Neutrophil (primary cell): ENCODE measurements around the gene SIGLEC14.

Experiments
- H3K27ac ChIP-seq: fragments of 200-600 bp; sonication (generic); 2 replicates; pipeline ENCODE4 v1.5.1; 2016; ENCODE audit warnings: mild to moderate bottlenecking, moderate library complexity
- H3K27me3 ChIP-seq: fragments of 200-600 bp; sonication (generic); 2 replicates; pipeline ENCODE4 v1.6.0; 2016; ENCODE audit warnings: mild to moderate bottlenecking
- H3K36me3 ChIP-seq: fragments of 200-600 bp; sonication (generic); 2 replicates; pipeline ENCODE4 v1.5.1; 2017
- H3K4me1 ChIP-seq, 2 experiments: fragments of 200-600 bp in 1 of 2; sonication (generic) in 1 of 2; 1 replicate in 1 of 2; 2 replicates in 1 of 2; pipeline versions ENCODE4 v1.5.1 to v1.6.1; 2013 to 2016; ENCODE audit warnings: low read depth in 1 of 2, low read length in 1 of 2, mild to moderate bottlenecking in 1 of 2, moderate library complexity in 1 of 2; ENCODE audit not compliant: control insufficient read depth in 1 of 2, insufficient read depth in 1 of 2
- H3K4me3 ChIP-seq, 2 experiments: fragments of 200-600 bp in 1 of 2; sonication (generic) in 1 of 2; 1 replicate in 1 of 2; 2 replicates in 1 of 2; pipeline ENCODE4 v1.5.1; 2013 to 2016; ENCODE audit warnings: low read depth in 1 of 2, low read length in 1 of 2, mild to moderate bottlenecking in 1 of 2, moderate library complexity in 1 of 2
- H3K9me3 ChIP-seq: fragments of 200-600 bp; sonication (generic); 2 replicates; pipeline ENCODE4 v1.5.1; 2016
- CTCF ChIP-seq: fragments of 200-600 bp; sonication (generic); IDR thresholded peaks from 2 replicates; pipeline ENCODE4 v1.5.1; 2016; ENCODE audit warnings: antibody characterized with exemption

The SIGLEC14 gene

GRCh38 chr19:51692468-51692867 is 45.8 kb upstream of the SIGLEC14 start:
- H3K4me3 ChIP-seq = no peak overlapping the region
- H3K9me3 ChIP-seq = no peaks in the 10 kb centered on the region
- no peaks in the 10 kb centered on the region for H3K36me3 ChIP-seq
- no peak overlapping the region for H3K27ac ChIP-seq
- TF ChIP-seq CTCF = no peak
- H3K27me3 ChIP-seq = peaks cover 86% of the 10 kb centered on the region
- H3K4me1 ChIP-seq = peaks cover 15 to 32% of the 10 kb centered on the region in 2 experiments

- peak overlapping the region in 1 of 2 experiments; percentile 74 for H3K4me3 ChIP-seq
Measured at GRCh38 chr19:51691584-51692428, 45.2 kb upstream of the SIGLEC14 start.

GRCh38 chr19:51691074-51691583 is 44.5 kb upstream of the SIGLEC14 start:
- peak overlapping the region; percentile 70 for H3K27ac ChIP-seq
- H3K9me3 ChIP-seq = no peaks in the 10 kb centered on the region
- H3K36me3 ChIP-seq = no peaks in the 10 kb centered on the region
- H3K4me1 ChIP-seq = peaks cover 15 to 32% of the 10 kb centered on the region in 2 experiments
- peak overlapping the region; percentile 12 to 74 for H3K4me3 ChIP-seq
- no peak for TF ChIP-seq CTCF
- H3K27me3 ChIP-seq = peaks cover 99% of the 10 kb centered on the region

More at GRCh38 chr19:51691584-51692428, 45.2 kb upstream of the SIGLEC14 start:
- peaks cover 15 to 32% of the 10 kb centered on the region in 2 experiments for H3K4me1 ChIP-seq
- no peaks in the 10 kb centered on the region for H3K36me3 ChIP-seq
- peak overlapping the region; percentile 70 for H3K27ac ChIP-seq
- H3K27me3 ChIP-seq = peaks cover 93% of the 10 kb centered on the region
- H3K9me3 ChIP-seq = no peaks in the 10 kb centered on the region
- no peak for TF ChIP-seq CTCF

- no peak for TF ChIP-seq CTCF
- Histone ChIP-seq H3K4me3 (peak overlapping the region; percentile 55 to 74), H3K36me3 (no peaks in the 10 kb centered on the region), H3K9me3 (no peaks in the 10 kb centered on the region), H3K27ac (peak overlapping the region; percentile 70), H3K4me1 (peaks cover 15 to 32% of the 10 kb centered on the region in 2 experiments), H3K27me3 (peaks cover 99% of the 10 kb centered on the region)
Measured at GRCh38 chr19:51690454-51691073, 43.9 kb upstream of the SIGLEC14 start.

- no peaks in the 10 kb centered on the region for H3K36me3 ChIP-seq
- peak overlapping the region; percentile 55 to 74 for H3K4me3 ChIP-seq
- no peaks in the 10 kb centered on the region for H3K9me3 ChIP-seq
- H3K27me3 ChIP-seq = peaks cover 99% of the 10 kb centered on the region
- H3K4me1 ChIP-seq = peaks cover 15 to 32% of the 10 kb centered on the region in 2 experiments
- TF ChIP-seq CTCF = no peak
- H3K27ac ChIP-seq = peak overlapping the region; percentile 70
Measured at GRCh38 chr19:51689751-51690453, 43.3 kb upstream of the SIGLEC14 start.
